WTC11 (cell line): Measurements from ENCODE around the gene SERGEF. TPM values are rescaled to one million over a fixed set of nuclear protein-coding genes. Genes with fewer than 3 reads are reported as not detected.

Experiments
- ATAC-seq: fragments of 200-7000 bp; cut with Tn5 transposase; 2 replicates; pipeline ENCODE4 v1.10.0; 2021; ENCODE audit warnings: mild to moderate bottlenecking, moderate library complexity
- CTCF ChIA-PET: fragments of 300-600 bp; sonication (Branson Sonifier 250); formaldehyde crosslinking; loops from one replicate; lab custom pipeline; 2021; ENCODE audit warnings: antibody characterized with exemption; lab: Charles Lee
- POLR2A ChIA-PET: fragments of 350-600 bp; sonication (Branson Sonifier 250); formaldehyde crosslinking; loops from one replicate; lab custom pipeline; 2021; ENCODE audit warnings: antibody characterized with exemption; lab: Charles Lee
- DNase-seq: peaks from one replicate; pipeline ENCODE4 v3.0.0; 2021; ENCODE audit warnings: low spot score
- H3K27ac Mint-ChIP-seq: 2 replicates; pipeline ENCODE4 v1.8.0; 2021; ENCODE audit warnings: mixed read lengths
- H3K27me3 Mint-ChIP-seq: 2 replicates; pipeline ENCODE4 v1.8.0; 2021; ENCODE audit warnings: low read depth, mild to moderate bottlenecking, moderate library complexity, mixed read lengths
- H3K36me3 Mint-ChIP-seq: 2 replicates; pipeline ENCODE4 v1.8.0; 2021; ENCODE audit warnings: mixed read lengths
- H3K4me1 Mint-ChIP-seq: 2 replicates; pipeline ENCODE4 v1.8.0; 2022; ENCODE audit warnings: mixed read lengths
- H3K4me3 Mint-ChIP-seq: 2 replicates; pipeline ENCODE4 v1.8.0; 2021; ENCODE audit warnings: mild to moderate bottlenecking, moderate library complexity, mixed read lengths
- H3K9me3 Mint-ChIP-seq: 2 replicates; pipeline ENCODE4 v1.8.0; 2021; ENCODE audit warnings: mixed read lengths
- ATF2 ChIP-seq: sonication (generic); formaldehyde crosslinking; IDR thresholded peaks from 2 replicates; pipeline ENCODE4 v1.8.1; 2022; ENCODE audit warnings: low read depth, missing genetic modification reagents, borderline replicate concordance
- ATF3 ChIP-seq: sonication (generic); formaldehyde crosslinking; conservative IDR thresholded peaks from 2 replicates; pipeline ENCODE4 v1.8.1; 2022; ENCODE audit warnings: mild to moderate bottlenecking, missing genetic modification reagents
- CBFB ChIP-seq: sonication (generic); formaldehyde crosslinking; IDR thresholded peaks from 2 replicates; pipeline ENCODE4 v1.8.1; 2022; ENCODE audit warnings: mild to moderate bottlenecking, low read depth, missing genetic modification reagents
- CDX4 ChIP-seq: fragments of 250-450 bp; sonication (Bioruptor Pico); IDR thresholded peaks from 2 replicates; pipeline ENCODE4 v1.9.0; 2021; ENCODE audit warnings: moderate library complexity, mild to moderate bottlenecking, inconsistent platforms, borderline replicate concordance
- E2F1 ChIP-seq: sonication (generic); formaldehyde crosslinking; IDR thresholded peaks from 2 replicates; pipeline ENCODE4 v1.8.0; 2022; ENCODE audit warnings: mild to moderate bottlenecking, missing genetic modification reagents
- HMGA2 ChIP-seq: fragments of 250-450 bp; sonication (Bioruptor Pico); IDR thresholded peaks from 2 replicates; pipeline ENCODE4 v1.4.0; 2021; ENCODE audit warnings: mild to moderate bottlenecking, moderate library complexity
- HMGXB4 ChIP-seq: sonication (generic); formaldehyde crosslinking; IDR thresholded peaks from 2 replicates; pipeline ENCODE4 v1.8.1; 2023; ENCODE audit warnings: mild to moderate bottlenecking, moderate library complexity, missing genetic modification reagents
- JUN ChIP-seq: sonication (generic); formaldehyde crosslinking; IDR thresholded peaks from 2 replicates; pipeline ENCODE4 v1.8.0; 2023; ENCODE audit warnings: mild to moderate bottlenecking, missing genetic modification reagents
- KAT7 ChIP-seq: sonication (generic); formaldehyde crosslinking; IDR thresholded peaks from 2 replicates; pipeline ENCODE4 v1.8.1; 2023; ENCODE audit warnings: missing genetic modification reagents, mild to moderate bottlenecking, borderline replicate concordance
- MAX ChIP-seq: sonication (generic); formaldehyde crosslinking; IDR thresholded peaks from 2 replicates; pipeline ENCODE4 v1.8.0; 2022; ENCODE audit warnings: mild to moderate bottlenecking, missing genetic modification reagents
- MLX ChIP-seq: sonication (generic); formaldehyde crosslinking; IDR thresholded peaks from 2 replicates; pipeline ENCODE4 v1.8.1; 2023; ENCODE audit warnings: mild to moderate bottlenecking, missing genetic modification reagents, moderate library complexity
- NFYB ChIP-seq: sonication (generic); formaldehyde crosslinking; conservative IDR thresholded peaks from 2 replicates; pipeline ENCODE4 v1.8.0; 2022; ENCODE audit warnings: low read depth, missing genetic modification reagents
- NR1H2 ChIP-seq: sonication (generic); formaldehyde crosslinking; IDR thresholded peaks from 2 replicates; pipeline ENCODE4 v1.9.0; 2021; ENCODE audit warnings: mild to moderate bottlenecking, moderate library complexity, missing genetic modification reagents
- NR2C2 ChIP-seq: sonication (generic); formaldehyde crosslinking; IDR thresholded peaks from 2 replicates; pipeline ENCODE4 v1.8.0; 2022; ENCODE audit warnings: mild to moderate bottlenecking, missing genetic modification reagents
- SMAD4 ChIP-seq: sonication (generic); formaldehyde crosslinking; IDR thresholded peaks from 2 replicates; pipeline ENCODE4 v1.8.0; 2022; ENCODE audit warnings: mild to moderate bottlenecking, missing genetic modification reagents
- TEAD1 ChIP-seq: sonication (generic); formaldehyde crosslinking; IDR thresholded peaks from 2 replicates; pipeline ENCODE4 v1.8.0; 2022; ENCODE audit warnings: mild to moderate bottlenecking, missing genetic modification reagents
- ZNF232 ChIP-seq: sonication (generic); formaldehyde crosslinking; IDR thresholded peaks from 2 replicates; pipeline ENCODE4 v1.8.0; 2022; ENCODE audit warnings: mild to moderate bottlenecking, missing genetic modification reagents
- ZNF317 ChIP-seq: sonication (generic); formaldehyde crosslinking; IDR thresholded peaks from 2 replicates; pipeline ENCODE4 v1.8.1; 2023; ENCODE audit warnings: low read depth, mild to moderate bottlenecking, moderate library complexity, missing genetic modification reagents, borderline replicate concordance
- ZNF512 ChIP-seq: sonication (generic); formaldehyde crosslinking; IDR thresholded peaks from 2 replicates; pipeline ENCODE4 v1.8.1; 2022; ENCODE audit warnings: missing genetic modification reagents, borderline replicate concordance
- total RNA-seq: library from RNA; stranded (reverse); gene quantifications from 3 replicates; pipeline ENCODE4 v1.2.3, GENCODE V29; 2021

The SERGEF gene
- total RNA-seq, 1 experiment from 2014 or later, result 35.5 TPM

GRCh38 chr11:18016789-18017188 lies 3.9 kb upstream of the SERGEF start:
- CTCF ChIA-PET, result no interaction called here
- H3K4me1 Mint-ChIP-seq, result peaks cover 17% of the 10 kb centered on the region
- ATAC-seq (no peak), DNase-seq (no peak)
- H3K9me3 Mint-ChIP-seq, result no peaks in the 10 kb centered on the region
- H3K27me3 Mint-ChIP-seq, result peaks cover 27% of the 10 kb centered on the region
- POLR2A ChIA-PET, result no interaction called here
- no peak overlapping the region for H3K4me3 Mint-ChIP-seq
- no peaks in the 10 kb centered on the region for H3K36me3 Mint-ChIP-seq
- TF ChIP-seq NR2C2 (CRISPR knock-in tag), result no peak
- TF ChIP-seq ATF3 (CRISPR knock-in tag), result no peak
- TF ChIP-seq NFYB (CRISPR knock-in tag), result no peak
- TF ChIP-seq MLX (CRISPR knock-in tag), result no peak
- no peak for TF ChIP-seq ZNF512 (CRISPR knock-in tag)
- no peak for TF ChIP-seq JUN (CRISPR knock-in tag)
- TF ChIP-seq NR1H2 (CRISPR knock-in tag), result no peak
- no peak for TF ChIP-seq ZNF317 (CRISPR knock-in tag)
- no peak for TF ChIP-seq CDX4 (CRISPR knock-in tag)
- no peak for TF ChIP-seq TEAD1 (CRISPR knock-in tag)
- TF ChIP-seq ATF2 (CRISPR knock-in tag), result no peak
- no peak for TF ChIP-seq SMAD4 (CRISPR knock-in tag)
- no peak for TF ChIP-seq HMGXB4 (CRISPR knock-in tag)
- no peak for TF ChIP-seq HMGA2 (CRISPR knock-in tag)
- TF ChIP-seq ZNF232, result no peak
- no peak for TF ChIP-seq CBFB (CRISPR knock-in tag)
- no peak for TF ChIP-seq KAT7 (CRISPR knock-in tag)
- TF ChIP-seq E2F1 (CRISPR knock-in tag), result no peak
- no peak for TF ChIP-seq MAX (CRISPR knock-in tag)
- no peak overlapping the region for H3K27ac Mint-ChIP-seq
